ENCODE data around the gene ANO2. TPM values are rescaled to one million over a fixed set of nuclear protein-coding genes. Genes with fewer than 3 reads are reported as not detected.
A peak's percentile ranks its signal among the peaks of the same experiment; 100 is the strongest.

Gene ANO2
- polyA plus RNA-seq, 5 donors = 3.3 to 5.7 (median 5.5) TPM

GRCh38 chr12:5723711-5724252, 221.3 kb downstream of the ANO2 start:
- DNase-seq = no peak

- no peak for DNase-seq
Observed at GRCh38 chr12:5723071-5723470, 222.0 kb downstream of the ANO2 start.

DNA sequence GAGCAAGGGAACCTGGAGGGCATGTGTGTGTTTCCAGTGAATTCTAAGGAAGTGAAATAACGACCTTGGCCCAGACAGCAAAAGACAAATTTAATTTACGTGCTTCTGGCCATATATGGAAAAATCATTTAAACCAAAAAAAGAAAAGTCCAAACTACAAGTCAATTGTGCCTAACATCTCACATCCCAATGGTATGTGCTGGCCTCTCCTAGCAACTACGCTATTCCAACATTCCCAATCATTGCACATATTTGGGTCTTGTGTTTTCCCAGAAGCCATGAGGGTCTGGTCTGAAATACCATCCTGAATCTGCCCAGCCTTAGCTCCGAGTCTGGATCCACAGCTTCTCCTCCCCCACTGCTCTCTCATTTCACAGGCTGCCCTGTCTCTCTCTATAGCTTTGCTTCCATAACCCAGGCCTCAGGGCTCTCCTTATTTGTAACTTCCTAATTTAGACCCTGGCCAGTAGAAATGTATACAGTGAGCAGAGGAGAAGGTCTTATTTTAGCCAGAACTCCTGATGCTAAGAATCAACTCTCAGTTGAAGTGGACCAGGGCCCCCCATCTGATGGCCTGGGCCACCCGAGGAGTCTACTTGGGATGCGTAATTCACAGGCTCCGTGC, 224.6 kb downstream of the ANO2 start:
- DNase-seq = no peak

DNA sequence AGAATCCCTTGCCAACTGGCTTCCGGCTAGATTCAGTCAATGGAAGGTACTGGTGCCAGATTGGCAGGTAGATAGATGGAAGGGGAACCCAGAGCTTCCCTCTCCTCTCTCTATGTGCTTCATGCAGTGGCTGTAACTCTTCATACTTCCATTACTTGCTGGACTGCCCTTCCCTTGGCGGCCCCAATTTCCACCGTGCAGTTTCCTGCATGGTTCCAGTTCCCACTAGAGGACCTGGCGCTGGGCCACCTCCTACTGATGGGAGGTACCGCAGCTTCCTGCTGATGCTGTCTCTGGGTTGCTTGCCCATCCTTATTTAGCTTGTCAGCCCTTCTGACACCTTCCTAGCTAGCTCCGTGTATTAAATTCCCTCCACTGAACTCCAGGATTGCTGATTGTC, 226.4 kb downstream of the ANO2 start:
- DNase-seq = no peak

DNA sequence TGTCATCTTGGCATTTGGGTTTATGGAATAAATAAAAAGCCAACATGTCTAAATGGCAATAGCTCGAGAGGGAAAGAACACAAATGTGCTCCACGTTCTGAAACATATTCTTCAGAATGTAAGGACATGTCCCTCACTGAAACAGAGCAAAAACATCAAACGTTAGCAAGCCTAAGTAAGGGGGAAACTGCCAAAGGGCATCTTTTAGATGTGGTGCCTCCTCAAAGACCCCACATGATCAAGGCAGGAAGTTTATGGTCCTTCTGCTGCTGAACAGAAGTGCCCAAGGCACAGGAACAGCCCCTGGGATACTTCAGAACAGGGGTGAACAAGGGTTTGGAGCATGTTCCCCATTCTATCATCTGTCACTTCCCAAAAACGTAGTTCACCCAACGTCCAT, 227.0 kb downstream of the ANO2 start:
- DNase-seq = no peak

DNA sequence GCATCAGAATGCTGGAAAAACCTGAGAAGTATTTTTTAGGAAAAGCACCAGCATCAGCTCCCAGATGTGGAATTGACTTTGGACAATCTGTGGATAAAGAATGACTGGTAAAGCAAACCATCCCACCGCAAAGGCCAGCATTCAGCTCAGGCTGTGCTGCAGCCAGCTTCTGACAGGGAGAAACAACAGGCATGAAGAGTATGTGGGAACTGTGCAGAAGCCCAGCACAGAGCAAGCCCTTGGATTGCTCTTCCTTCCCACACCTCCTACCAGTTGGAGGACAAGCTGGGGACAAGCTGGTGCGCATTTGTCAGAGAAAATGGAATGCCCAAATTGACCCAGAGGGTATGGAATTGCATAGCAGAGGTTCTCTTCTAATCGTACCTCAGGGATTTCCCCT, 228.1 kb downstream of the ANO2 start:
- no peak for DNase-seq

- DNase-seq = no peak
Observed at GRCh38 chr12:5716201-5716600, 228.9 kb downstream of the ANO2 start.

DNA sequence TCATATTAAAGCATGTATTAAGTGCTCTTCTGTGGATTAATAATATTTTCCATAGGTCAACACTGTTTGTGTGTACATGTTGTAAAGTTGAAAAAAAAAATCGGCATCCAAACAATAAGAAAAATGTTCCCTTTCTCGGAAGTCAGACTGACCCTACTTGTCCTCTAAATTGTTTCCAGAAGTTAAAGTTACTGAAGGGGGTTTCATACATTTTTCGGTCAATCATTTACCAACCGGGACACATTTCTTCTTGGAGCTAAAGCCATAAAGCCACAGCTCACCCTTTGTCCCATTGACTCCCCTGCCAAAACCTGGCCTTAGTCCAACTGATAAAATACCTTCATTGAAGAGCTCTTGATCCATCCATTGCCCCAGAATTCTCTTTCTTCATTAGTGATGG, 230.0 kb downstream of the ANO2 start:
- DNase-seq = no peak

GRCh38 chr12:5713599-5714081, 231.4 kb downstream of the ANO2 start:
- DNase-seq = no peak

DNA sequence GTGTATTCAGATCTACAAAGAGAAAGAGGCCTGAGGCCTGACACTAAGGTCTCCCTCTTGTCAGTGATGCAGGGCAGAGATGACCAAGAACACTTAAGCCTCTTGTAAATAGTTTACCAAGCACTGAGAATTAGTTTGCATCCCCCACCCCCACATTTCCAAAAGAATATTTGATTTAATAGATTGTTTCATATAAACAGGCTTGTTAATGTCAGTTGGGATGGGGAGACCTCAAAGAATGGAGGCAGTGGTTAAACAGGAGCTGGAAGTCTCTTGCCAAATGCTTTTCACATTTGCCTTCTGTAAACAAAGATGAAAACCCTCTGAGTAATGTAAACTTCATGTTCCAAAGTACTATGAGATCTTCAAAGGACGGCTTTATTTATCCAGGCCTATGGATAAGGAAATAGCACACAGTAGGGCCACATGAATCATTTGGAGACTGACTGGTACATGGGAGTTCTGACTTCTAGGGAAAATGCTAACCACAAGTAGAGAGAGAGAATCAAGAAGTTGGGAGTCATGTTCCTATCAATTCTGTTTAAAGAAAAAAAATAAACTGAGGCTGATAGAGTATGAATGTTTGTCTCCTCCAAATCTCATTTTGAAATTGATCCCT, 234.7 kb downstream of the ANO2 start:
- no peak for DNase-seq

GRCh38 chr12:5708371-5708770, 236.7 kb downstream of the ANO2 start:
- DNase-seq = no peak

- DNase-seq = no peak
Observed at GRCh38 chr12:5706247-5706646, 238.8 kb downstream of the ANO2 start.

GRCh38 chr12:5705791-5706190, 239.3 kb downstream of the ANO2 start:
- no peak for DNase-seq

DNA sequence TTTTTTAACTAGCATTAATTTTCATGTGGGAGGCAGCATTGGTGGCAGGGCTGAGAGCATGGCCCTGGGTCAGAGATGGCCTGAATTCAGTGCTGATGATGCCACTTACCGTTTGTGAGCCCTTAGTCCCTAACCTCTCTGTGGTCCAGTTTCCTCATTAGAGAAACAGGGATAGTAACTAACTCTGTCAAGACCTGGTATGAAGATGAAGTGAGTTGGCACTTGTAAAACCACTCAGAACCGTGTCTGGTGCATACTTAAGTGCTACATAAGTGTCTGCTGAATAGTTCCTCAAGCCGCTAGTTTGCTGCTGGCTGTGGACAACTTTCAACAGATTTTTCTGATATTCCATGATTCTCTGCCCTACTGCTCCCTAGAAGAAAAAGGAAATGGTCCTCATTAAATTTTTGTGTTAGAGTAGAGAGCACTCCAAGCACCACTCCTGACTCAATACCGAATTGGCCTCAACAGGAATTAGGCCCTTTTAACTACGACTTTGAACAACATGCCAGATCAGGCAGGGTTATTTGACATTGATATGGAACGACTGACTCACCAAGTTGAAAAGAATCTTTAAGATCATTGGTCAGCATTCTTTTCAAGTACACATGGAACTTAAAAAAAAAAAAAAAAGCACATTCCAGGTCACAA, 250.2 kb downstream of the ANO2 start:
- DNase-seq = peak; percentile 33 to 36

- no peak for DNase-seq
Observed at GRCh38 chr12:5692850-5693249, 252.2 kb downstream of the ANO2 start.

DNA sequence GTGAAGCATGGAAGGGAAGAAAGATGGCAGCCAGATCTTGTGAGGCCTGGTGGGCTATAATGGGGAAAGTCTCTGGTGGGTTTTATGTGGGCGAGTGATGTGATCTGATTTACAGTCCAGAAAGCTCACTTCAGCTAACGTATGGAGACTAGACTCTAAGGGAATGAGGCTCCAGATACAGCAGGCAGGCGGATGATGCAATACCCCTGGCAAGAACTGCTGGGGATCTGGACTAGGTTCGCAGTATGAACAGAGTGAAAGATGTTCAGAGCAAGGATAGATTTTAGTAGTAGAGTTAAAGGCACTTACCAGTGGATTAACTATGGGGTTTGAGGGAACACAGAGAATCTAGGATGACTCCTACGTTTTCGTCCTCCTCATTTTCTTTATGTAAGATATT, 253.1 kb downstream of the ANO2 start:
- DNase-seq = peak; percentile 7 to 22

GRCh38 chr12:5690240-5690639, 254.8 kb downstream of the ANO2 start:
- DNase-seq = no peak

GRCh38 chr12:5689773-5690172, 255.3 kb downstream of the ANO2 start:
- no peak for DNase-seq

DNA sequence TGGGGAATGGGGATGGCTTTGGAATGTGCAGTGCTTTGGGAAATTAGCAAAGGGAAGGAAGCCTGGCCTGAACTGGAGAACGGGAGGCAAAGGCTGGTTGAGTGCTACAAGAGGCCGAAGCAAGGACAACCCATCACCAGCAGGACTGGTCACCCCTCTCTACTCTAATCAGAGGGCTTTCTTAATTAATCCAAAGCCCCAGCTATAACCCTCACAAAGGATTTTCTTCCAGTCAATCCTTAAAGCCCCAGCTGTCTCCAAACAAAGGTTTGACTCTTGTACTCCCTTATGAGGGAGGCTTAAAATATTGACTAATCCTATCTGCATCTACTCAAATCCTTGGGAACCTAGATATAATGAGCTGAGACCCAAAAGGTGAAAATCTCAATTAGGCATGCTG, 256.8 kb downstream of the ANO2 start:
- no peak for DNase-seq

- no peak for DNase-seq
Observed at GRCh38 chr12:5685935-5686334, 259.1 kb downstream of the ANO2 start.

DNA sequence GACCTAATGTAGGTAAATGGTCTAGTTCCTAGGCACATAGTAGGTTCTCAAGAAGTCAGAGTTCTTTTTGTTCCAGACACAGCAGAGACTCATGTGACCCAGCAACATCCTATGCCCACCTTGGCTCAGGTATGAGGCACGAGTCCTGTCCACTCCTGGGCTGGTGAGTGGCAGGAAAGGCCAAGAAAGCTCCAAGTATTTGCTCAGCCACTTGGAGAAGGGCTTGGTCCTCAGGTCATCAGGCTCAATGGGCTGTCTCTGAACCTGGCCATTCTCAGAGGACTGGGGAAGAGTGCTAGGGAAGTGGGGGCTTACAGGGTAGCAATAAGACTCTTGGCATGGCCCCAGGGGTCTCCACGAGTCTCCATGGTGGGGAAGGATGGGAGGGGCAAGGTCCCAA, 260.1 kb downstream of the ANO2 start:
- DNase-seq = no peak

- DNase-seq = no peak
Observed at GRCh38 chr12:5682581-5682980, 262.5 kb downstream of the ANO2 start.

DNA sequence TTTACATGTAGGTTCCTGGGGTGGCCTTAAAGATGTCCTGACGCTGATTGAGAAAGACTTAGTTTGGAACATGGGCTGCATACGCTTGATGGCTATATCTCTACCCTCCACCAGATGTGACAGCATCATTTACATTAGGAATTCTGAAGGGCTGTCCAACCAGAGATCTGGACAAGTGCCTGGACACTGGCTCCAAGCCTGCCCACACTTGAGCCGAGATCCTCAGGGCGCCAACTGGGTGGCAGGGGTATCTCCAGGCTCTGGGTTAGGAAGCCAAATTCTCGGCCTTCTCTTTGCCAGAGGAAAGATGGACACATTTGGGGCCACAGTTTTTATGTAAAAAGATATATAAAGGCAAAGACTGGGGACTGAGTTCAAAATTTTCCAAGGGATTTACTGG, 266.9 kb downstream of the ANO2 start:
- no peak for DNase-seq
